ENCODE data around the gene BPIFA2.
"Not testable (repeated sequence)": the region's sequence is repeated elsewhere in the genome, so short reads cannot be mapped to it uniquely, and the experiment has no call there.

The BPIFA2 gene

GRCh38 chr20:33181482-33182093 lies 13.6 kb downstream of the BPIFA2 start:
- TF ChIP-seq CTCF (IDR thresholded peaks at IDR 0.05; ENCODE audit: low read depth, low read length), result no peak
- DNase-seq (ENCODE audit: extremely low read depth, low read depth), result no peak

- no peak for DNase-seq (ENCODE audit: extremely low read depth, low read depth)
- TF ChIP-seq CTCF (IDR thresholded peaks at IDR 0.05; ENCODE audit: low read depth, low read length), result no peak
Measured at GRCh38 chr20:33183312-33183711, 15.4 kb downstream of the BPIFA2 start.

GRCh38 chr20:33185031-33185590 lies 17.2 kb downstream of the BPIFA2 start:
- DNase-seq (ENCODE audit: extremely low read depth, low read depth), result not testable (repeated sequence)

- no peak for DNase-seq (ENCODE audit: extremely low read depth, low read depth)
- no peak for TF ChIP-seq CTCF (IDR thresholded peaks at IDR 0.05; ENCODE audit: low read depth, low read length)
Measured at GRCh38 chr20:33187491-33187890, 19.5 kb downstream of the BPIFA2 start.

- TF ChIP-seq CTCF (IDR thresholded peaks at IDR 0.05; ENCODE audit: low read depth, low read length), result no peak
- DNase-seq (ENCODE audit: extremely low read depth, low read depth), result no peak
Measured at GRCh38 chr20:33188421-33188820, 20.5 kb downstream of the BPIFA2 start.

- no peak for DNase-seq (ENCODE audit: extremely low read depth, low read depth)
- TF ChIP-seq CTCF (IDR thresholded peaks at IDR 0.05; ENCODE audit: low read depth, low read length), result no peak
Measured at GRCh38 chr20:33191484-33191883, 23.5 kb downstream of the BPIFA2 start.

- DNase-seq (ENCODE audit: extremely low read depth, low read depth), result no peak
- no peak for TF ChIP-seq CTCF (IDR thresholded peaks at IDR 0.05; ENCODE audit: low read depth, low read length)
Measured at GRCh38 chr20:33191955-33192354, 24.0 kb downstream of the BPIFA2 start.
